OCI-LY3 (cell line): Measurements from ENCODE around the gene ASMTL.

Source experiments
- CTCF ChIP-seq: fragments of 200-600, 300-600 bp; sonication (generic); IDR thresholded peaks from 2 replicates; pipeline ENCODE4 v1.5.1; 2014; ENCODE audit warnings: antibody characterized with exemption, low read length, low read depth
- EZH2phosphoT487 ChIP-seq: fragments of 200-600 bp; shearing (Covaris generic); IDR thresholded peaks from 2 replicates; pipeline ENCODE4 v1.6.1; 2018; ENCODE audit warnings: antibody characterized with exemption, mixed run types, low read depth

- TF ChIP-seq CTCF = no peak
- TF ChIP-seq EZH2phosphoT487 = no peak
Observed at GRCh38 chrX:1485033-1485432, 32.3 kb upstream of the ASMTL start.
